ENCODE results near the gene ALOX15.
A peak's percentile ranks its signal among the peaks of the same experiment; 100 is the strongest.
"Not testable (repeated sequence)": the region's sequence is repeated elsewhere in the genome, so short reads cannot be mapped to it uniquely, and the experiment has no call there.

ALOX15 gene

GRCh38 chr17:4652997-4653396 lies 11.5 kb upstream of the ALOX15 start:
- DNase-seq: no peak

- no peak for DNase-seq
Measured at GRCh38 chr17:4648741-4649140, 7.3 kb upstream of the ALOX15 start.

GRCh38 chr17:4645642-4646041 lies 4.2 kb upstream of the ALOX15 start:
- DNase-seq: peak in 1 of 2 donors; percentile 44

GRCh38 chr17:4643676-4644075 lies 2.2 kb upstream of the ALOX15 start:
- DNase-seq: no peak

GRCh38 chr17:4642286-4642685 lies 808 bp upstream of the ALOX15 start:
- DNase-seq: no peak

GRCh38 chr17:4640569-4641188 lies 799 bp downstream of the ALOX15 start:
- DNase-seq: peak in 1 of 2 donors; percentile 23

- peak; percentile 29 for DNase-seq
Measured at GRCh38 chr17:4639301-4640059, 2.0 kb downstream of the ALOX15 start.

- DNase-seq: not testable (repeated sequence)
Measured at GRCh38 chr17:4638766-4639165, 2.7 kb downstream of the ALOX15 start.

- no peak for DNase-seq
Measured at GRCh38 chr17:4636474-4637100, 4.9 kb downstream of the ALOX15 start.

GRCh38 chr17:4635823-4636375 lies 5.6 kb downstream of the ALOX15 start:
- peak; percentile 5 to 49 for DNase-seq

GRCh38 chr17:4634976-4635375 lies 6.5 kb downstream of the ALOX15 start:
- DNase-seq: no peak

- DNase-seq: no peak
Measured at GRCh38 chr17:4633643-4634042, 7.8 kb downstream of the ALOX15 start.

GRCh38 chr17:4632581-4632920 lies 8.9 kb downstream of the ALOX15 start:
- DNase-seq: no peak

GRCh38 chr17:4631836-4632580 lies 9.5 kb downstream of the ALOX15 start:
- no peak for DNase-seq

- no peak for DNase-seq
Measured at GRCh38 chr17:4631431-4631830, 10.0 kb downstream of the ALOX15 start.

GRCh38 chr17:4626734-4627256 lies 14.7 kb downstream of the ALOX15 start:
- no peak for DNase-seq

GRCh38 chr17:4625181-4625617 lies 16.3 kb downstream of the ALOX15 start:
- DNase-seq: no peak

- not testable (repeated sequence) for DNase-seq
Measured at GRCh38 chr17:4624451-4624911, 17.0 kb downstream of the ALOX15 start.

- no peak for DNase-seq
Measured at GRCh38 chr17:4623249-4623648, 18.2 kb downstream of the ALOX15 start.

- DNase-seq: no peak
Measured at GRCh38 chr17:4622375-4622774, 19.1 kb downstream of the ALOX15 start.

- no peak for DNase-seq
Measured at GRCh38 chr17:4620531-4621101, 20.9 kb downstream of the ALOX15 start.

Data from CD4-positive, alpha-beta T cell treated with Interleukin-4 for 1 hour (primary cell).